Sciatic nerve (tissue), 2 donors: Measurements from ENCODE around the gene PCBD2. TPM values are rescaled to one million over a fixed set of nuclear protein-coding genes. Genes with fewer than 3 reads are reported as not detected.
"Not testable (repeated sequence)": the region's sequence is repeated elsewhere in the genome, so short reads cannot be mapped to it uniquely, and the experiment has no call there.

Source experiments
- ATAC-seq: fragments of 200-7000 bp; cut with Tn5 transposase; one replicate; pipeline ENCODE4 v1.9.1; 2020; ENCODE audit warnings: mild to moderate bottlenecking, moderate library complexity
- DNase-seq: peaks from one replicate; pipeline ENCODE4 v3.0.0-alpha.2; 2020; ENCODE audit warnings: low spot score
- intact Hi-C: fragments of 100-400 bp; cut with DNase I; formaldehyde crosslinking; loops from one replicate; pipeline ENCODE4 v1.14.2; 2022
- total RNA-seq: library from RNA; stranded (reverse); fragmentation: NEBNext Ultra II Directional; extraction: Animal tissue kit (Norgen Biotek cat#: 25700); gene quantifications from one replicate; pipeline ENCODE4 v1.2.1, GENCODE V29; 2021
- donor health status: DM: no; HTN: no; CAD: no.
- donor health status: DM: no; HTN: no; CAD: no.

The PCBD2 gene
- total RNA-seq, 1 donor from 2014 or later: 13.6 TPM

DNA sequence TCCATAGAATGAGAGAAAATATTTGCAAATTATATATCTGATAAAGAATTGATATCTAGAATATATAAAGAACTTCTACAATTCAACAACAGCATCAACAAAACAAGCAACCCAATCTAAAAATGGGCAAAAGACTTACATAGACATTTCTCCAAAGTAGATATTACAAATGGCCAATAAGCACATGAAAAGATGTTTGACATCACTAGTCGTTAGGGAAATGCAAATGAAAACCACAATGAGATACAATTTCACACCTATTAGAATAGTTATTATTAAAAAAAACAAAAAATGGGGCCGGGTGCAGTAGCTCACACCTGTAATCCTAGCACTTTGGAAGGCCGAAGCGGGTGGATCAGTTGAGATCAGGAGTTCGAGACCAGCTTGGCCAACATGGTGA is 87.2 kb downstream of the PCBD2 start:
- intact Hi-C loops: no loop called here
- no peak for DNase-seq
- no peak for ATAC-seq

DNA sequence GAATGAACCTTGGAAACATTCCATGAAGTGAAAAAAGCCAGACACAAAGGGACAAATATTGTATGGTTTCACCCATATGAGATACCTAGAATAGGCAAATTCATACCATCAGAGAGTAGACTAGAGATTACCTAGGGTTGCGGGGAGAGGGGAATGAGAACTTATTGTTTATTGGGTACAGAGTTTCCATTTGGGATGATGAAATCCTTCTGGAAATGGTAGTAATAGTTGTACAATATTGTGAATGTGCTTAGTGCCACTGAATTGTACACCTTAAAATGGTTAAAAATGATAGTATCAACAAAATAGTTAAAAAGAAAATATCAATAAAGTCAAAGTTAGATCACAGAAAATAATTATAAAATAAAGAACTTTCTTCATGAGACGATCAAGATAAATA is 88.2 kb downstream of the PCBD2 start:
- intact Hi-C loops: no loop called here
- ATAC-seq (no peak), DNase-seq (no peak)

DNA sequence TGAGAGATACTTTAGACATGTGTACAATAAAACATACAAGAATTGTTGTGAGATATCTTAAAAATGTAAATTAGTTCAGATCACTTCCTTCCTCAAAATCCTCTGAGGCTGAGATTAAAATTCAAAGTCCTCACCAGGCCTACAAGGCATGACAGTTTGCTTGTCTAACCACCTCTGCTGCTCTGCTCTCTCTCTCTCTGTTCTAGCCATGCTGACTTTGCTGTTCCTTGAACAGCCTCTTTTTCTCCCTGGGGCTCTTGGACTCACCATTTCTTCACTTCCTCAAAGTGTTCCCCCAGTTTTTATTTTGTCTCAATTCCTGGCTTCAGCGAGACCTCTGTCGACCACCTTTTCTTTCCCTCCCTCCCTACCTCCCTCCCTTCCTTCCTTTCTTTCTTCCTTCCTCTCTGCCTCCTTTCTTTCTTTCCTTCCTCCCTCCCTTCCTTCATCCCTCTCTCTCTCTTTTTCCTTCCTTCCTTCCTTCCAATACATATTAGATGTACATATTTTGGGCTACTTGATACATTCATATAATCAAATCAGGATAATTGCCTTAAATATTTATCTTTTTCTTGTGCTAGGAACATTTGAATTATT is 89.7 kb downstream of the PCBD2 start:
- DNase-seq (no peak), ATAC-seq (no peak)
- intact Hi-C loops: no loop called here

- intact Hi-C loops: no loop called here
- DNase-seq (no peak), ATAC-seq (no peak)
Measured at GRCh38 chr5:134995850-134996402, 91.0 kb downstream of the PCBD2 start.

DNA sequence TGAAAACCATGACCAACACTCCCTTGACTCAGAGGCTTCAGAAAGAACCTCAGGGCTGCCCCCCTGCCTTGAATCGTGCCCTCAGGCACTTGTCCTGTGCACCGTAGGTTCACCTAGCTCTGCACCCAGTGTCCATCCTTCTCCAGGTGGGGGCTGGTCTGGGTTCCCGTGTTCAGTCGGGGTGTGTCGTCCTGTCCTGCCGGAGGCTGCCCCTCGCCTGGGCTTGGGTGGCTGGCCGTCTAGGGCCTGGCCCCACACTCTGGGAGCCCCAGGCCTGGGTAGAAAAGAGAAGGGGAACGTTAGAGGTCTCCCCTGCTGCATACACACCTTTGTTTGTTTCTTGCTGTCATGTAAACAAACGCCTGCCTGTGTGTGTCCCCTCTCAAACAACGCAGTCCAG is 92.1 kb downstream of the PCBD2 start:
- ATAC-seq (no peak), DNase-seq (no peak)

DNA sequence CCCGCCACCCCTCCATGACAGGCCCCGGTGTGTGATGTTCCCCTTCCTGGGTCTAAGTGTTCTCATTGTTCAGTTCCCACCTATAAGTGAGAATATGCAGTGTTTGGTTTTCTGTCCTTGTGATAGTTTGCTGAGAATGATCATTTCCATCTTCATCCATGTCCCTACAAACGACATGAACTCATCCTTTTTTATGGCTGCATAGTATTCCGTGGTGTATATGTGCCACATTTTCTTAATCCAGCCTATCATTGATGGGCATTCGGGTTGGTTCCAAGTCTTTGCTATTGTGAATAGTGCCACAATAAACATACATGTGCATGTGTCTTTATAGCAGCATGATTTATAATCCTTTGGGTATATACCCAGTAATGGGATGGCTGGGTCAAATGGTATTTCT is 93.1 kb downstream of the PCBD2 start:
- ATAC-seq, intact Hi-C loops, DNase-seq: not testable (repeated sequence)

More for the DNA sequence above, 92.1 kb downstream of the PCBD2 start:
- intact Hi-C loops: no loop called here

DNA sequence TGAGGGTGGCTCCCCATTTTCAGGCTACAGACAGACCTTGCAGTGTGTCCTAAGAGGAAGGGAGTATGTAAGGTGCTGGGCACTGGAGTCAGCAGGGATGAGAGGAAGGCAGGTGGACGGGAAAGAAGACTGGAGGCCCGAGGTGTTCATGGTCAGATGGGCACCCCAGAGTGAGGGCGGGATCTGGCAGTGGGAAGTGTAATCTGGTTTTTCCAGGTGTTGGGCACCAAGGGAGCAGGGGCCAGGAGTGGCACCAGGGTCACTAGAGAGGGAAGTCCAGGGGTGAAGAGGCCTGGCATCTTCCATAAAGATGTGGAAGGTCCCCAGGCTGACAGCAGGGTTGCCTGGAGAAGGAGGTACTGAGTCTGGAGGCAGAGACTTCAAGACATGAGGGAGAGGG is 99.4 kb downstream of the PCBD2 start:
- DNase-seq: no peak
- no peak for ATAC-seq
- intact Hi-C loops: no loop called here

GRCh38 chr5:135005076-135005475 is 100.1 kb downstream of the PCBD2 start:
- ATAC-seq (no peak), DNase-seq (no peak)
- intact Hi-C loops: no loop called here

GRCh38 chr5:135007305-135007704 is 102.4 kb downstream of the PCBD2 start:
- ATAC-seq: no peak

DNA sequence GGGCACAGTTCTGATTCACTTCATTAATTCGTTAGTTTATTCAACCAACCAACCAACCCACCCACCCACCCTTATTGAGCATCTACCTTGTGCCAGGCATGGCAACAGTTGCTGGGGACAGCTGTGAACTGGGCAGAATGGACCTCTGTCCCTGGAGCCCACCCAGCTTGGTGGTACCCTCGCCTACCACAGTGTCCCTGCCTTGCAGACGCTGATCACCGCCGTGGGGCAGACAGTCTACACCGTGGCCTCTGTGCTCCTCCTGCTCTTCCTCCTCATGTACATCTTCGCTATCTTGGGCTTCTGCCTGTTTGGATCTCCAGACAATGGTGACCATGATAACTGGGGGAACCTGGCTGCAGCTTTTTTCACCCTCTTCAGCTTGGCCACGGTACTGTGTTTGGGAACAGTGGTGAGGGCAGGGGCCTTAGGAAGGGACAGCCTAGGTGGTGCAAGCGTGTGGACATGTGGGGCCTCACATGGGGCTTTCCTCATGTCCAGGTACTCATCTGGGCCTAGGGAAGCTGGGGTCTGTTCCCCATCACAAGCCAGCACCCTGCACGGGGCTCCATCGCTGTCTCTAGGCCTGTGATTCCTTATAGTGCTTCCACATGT is 102.9 kb downstream of the PCBD2 start:
- no peak for ATAC-seq
- peak; percentile 35 for DNase-seq
- intact Hi-C loops: no loop called here

More at GRCh38 chr5:135007305-135007704, 102.4 kb downstream of the PCBD2 start:
- peak; percentile 31 for DNase-seq
- intact Hi-C loops: no loop called here

- DNase-seq (peak; percentile 30), ATAC-seq (no peak)
- intact Hi-C loops: no loop called here
Measured at GRCh38 chr5:135008556-135008955, 103.6 kb downstream of the PCBD2 start.

GRCh38 chr5:135008981-135009735 is 104.2 kb downstream of the PCBD2 start:
- ATAC-seq (no peak), DNase-seq (peak; percentile 37)
- intact Hi-C loops: no loop called here

DNA sequence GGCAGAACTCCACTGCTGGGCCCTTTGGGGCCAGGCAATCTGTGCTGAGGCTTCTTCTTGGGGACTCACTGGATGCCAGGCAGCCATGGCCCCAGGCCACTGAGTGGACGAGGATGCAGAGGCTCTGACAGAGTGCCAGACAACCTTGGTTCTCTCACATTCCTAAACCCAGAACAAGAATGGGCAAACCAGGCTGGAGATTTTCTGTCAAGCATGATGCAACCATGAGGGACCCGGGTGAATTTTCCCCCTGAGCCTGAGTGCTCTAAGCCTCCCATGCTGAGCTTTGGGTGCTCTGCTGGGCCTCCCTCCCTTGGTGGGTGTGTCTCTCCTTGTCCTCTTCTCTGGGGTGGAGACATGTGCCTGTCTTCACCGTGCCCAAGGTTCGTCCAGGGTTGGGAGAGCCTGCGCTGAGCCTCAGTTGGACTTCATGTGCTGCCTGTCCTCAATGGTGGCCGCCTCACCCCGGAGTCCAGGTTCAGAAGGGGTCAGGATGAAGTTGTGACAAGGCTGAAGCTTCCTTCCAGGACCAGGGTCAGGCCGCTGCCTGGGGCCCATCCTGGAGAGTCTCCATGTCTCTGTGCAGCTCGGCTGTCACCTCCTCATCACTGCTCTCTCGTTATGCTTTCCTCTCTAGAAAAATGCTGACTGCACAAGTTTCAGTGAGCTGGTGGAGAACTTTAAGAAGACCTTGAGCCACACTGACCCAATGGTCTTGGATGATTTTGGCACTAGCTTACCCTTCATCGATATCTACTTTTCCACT is 105.0 kb downstream of the PCBD2 start:
- no peak for DNase-seq
- intact Hi-C loops: no loop called here

DNA sequence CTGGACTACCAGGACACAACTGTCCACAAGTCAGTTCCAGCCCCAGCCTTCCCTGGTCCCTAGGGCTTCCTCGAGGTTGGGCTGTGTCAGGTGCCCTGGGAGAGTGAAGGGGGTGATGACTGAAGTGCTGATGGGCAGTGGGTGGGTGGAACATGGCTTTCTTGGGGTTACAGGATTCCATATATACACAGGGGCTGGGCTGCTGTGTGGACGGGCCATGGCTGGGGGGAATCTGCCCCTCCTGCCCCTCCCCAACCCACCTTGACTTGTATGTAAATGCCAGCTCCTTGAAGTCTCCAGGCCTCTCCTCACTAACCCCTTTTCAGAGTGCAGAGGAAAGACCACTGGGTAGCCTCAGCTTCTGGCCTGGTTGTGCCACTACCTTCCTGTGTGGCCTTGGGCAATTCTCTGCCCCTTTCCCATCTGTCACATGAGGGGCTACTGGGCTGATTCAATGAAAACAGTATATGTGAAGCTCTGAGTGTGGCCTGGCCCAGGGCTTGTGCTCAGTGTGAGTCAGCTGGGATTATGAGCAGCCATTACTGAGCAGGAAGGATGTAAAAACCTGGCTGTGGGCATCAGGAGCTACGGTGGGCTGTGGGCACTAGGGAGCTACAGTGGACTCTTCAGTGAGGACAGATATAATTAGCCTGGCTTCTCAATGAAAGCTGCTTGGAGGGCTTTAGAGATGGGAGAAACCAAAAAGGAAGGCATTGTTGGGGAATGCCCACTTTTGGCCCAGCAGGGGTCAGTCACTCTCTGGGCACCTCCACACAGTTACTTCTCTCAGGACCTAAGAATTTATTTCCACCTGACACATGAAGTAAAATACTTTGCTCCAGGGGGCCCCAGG is 105.8 kb downstream of the PCBD2 start:
- ATAC-seq: no peak
- intact Hi-C loops: no loop called here
- no peak for DNase-seq

More for the DNA sequence above, 105.0 kb downstream of the PCBD2 start:
- no peak for ATAC-seq

GRCh38 chr5:135011355-135012032 is 106.6 kb downstream of the PCBD2 start:
- DNase-seq: no peak
- intact Hi-C loops: no loop called here
- no peak for ATAC-seq

- ATAC-seq: no peak
- no peak for DNase-seq
Measured at GRCh38 chr5:135012033-135012588, 107.2 kb downstream of the PCBD2 start.

More at GRCh38 chr5:135012033-135012588, 107.2 kb downstream of the PCBD2 start:
- intact Hi-C loops: no loop called here
